IgD-negative memory B cell (primary cell): ENCODE measurements around the gene ESRRB. TPM values are rescaled to one million over a fixed set of nuclear protein-coding genes. Genes with fewer than 3 reads are reported as not detected.

Source experiments
- H3K27ac Mint-ChIP-seq, 3 donors: one replicate each; pipeline ENCODE4 v1.8.0; 2020 to 2022; ENCODE audit warnings: mild to moderate bottlenecking in 3 of 3, mixed read lengths in 3 of 3, moderate library complexity in 1 of 3
- H3K27me3 Mint-ChIP-seq: one replicate; pipeline ENCODE4 v1.8.0; 2021; ENCODE audit warnings: mixed read lengths
- H3K36me3 Mint-ChIP-seq: one replicate; pipeline ENCODE4 v1.8.0; 2020; ENCODE audit warnings: mild to moderate bottlenecking, mixed read lengths
- H3K4me1 Mint-ChIP-seq, 3 donors: one replicate each; pipeline ENCODE4 v1.8.0; 2020 to 2022; ENCODE audit warnings: mixed read lengths in 3 of 3, mild to moderate bottlenecking in 1 of 3
- H3K4me3 Mint-ChIP-seq, 4 donors: one replicate each; pipeline ENCODE4 v1.8.0; 2020 to 2022; ENCODE audit warnings: mild to moderate bottlenecking in 4 of 4, mixed read lengths in 4 of 4, moderate library complexity in 3 of 4
- H3K9me3 Mint-ChIP-seq, 3 donors: one replicate each; pipeline ENCODE4 v1.8.0; 2020 to 2021; ENCODE audit warnings: mixed read lengths in 3 of 3, mild to moderate bottlenecking in 1 of 3
- polyA plus RNA-seq: library from polyadenylated mRNA; unstranded; fragments of 300-500 nt; fragmentation: Illumina TruSeq; gene quantifications from one replicate; pipeline ENCODE4 v1.2.3, GENCODE V29; 2021

Gene ESRRB
- polyA plus RNA-seq, 1 donor from 2014 or later = not detected

GRCh38 chr14:76434220-76434619 is 58.3 kb downstream of the ESRRB start:
- peaks cover 12% of the 10 kb centered on the region for H3K27me3 Mint-ChIP-seq
- H3K27ac Mint-ChIP-seq = no peak overlapping the region
- no peak overlapping the region for H3K4me3 Mint-ChIP-seq
- no peaks in the 10 kb centered on the region for H3K4me1 Mint-ChIP-seq
- no peaks in the 10 kb centered on the region for H3K36me3 Mint-ChIP-seq
- H3K9me3 Mint-ChIP-seq = no peaks in the 10 kb centered on the region

- Mint-ChIP-seq H3K4me3 (no peak overlapping the region), H3K9me3 (no peaks in the 10 kb centered on the region), H3K27ac (no peak overlapping the region), H3K36me3 (no peaks in the 10 kb centered on the region), H3K27me3 (peaks cover 2% of the 10 kb centered on the region), H3K4me1 (no peaks in the 10 kb centered on the region)
Measured at GRCh38 chr14:76439237-76439775, 63.4 kb downstream of the ESRRB start.

- Mint-ChIP-seq H3K27me3 (peaks cover 4% of the 10 kb centered on the region), H3K36me3 (peaks cover 6% of the 10 kb centered on the region), H3K4me1 (peaks cover 0 to 1% (median 0%) of the 10 kb centered on the region in 3 donors), H3K4me3 (no peak overlapping the region), H3K27ac (no peak overlapping the region), H3K9me3 (no peaks in the 10 kb centered on the region)
Measured at GRCh38 chr14:76446486-76446885, 70.5 kb downstream of the ESRRB start.

- H3K27ac Mint-ChIP-seq = no peak overlapping the region
- H3K36me3 Mint-ChIP-seq = peaks cover 6% of the 10 kb centered on the region
- peaks cover 0 to 1% (median 0%) of the 10 kb centered on the region in 3 donors for H3K4me1 Mint-ChIP-seq
- H3K4me3 Mint-ChIP-seq = no peak overlapping the region
- peaks cover 4% of the 10 kb centered on the region for H3K27me3 Mint-ChIP-seq
- no peaks in the 10 kb centered on the region for H3K9me3 Mint-ChIP-seq
Measured at GRCh38 chr14:76446921-76447320, 71.0 kb downstream of the ESRRB start.

GRCh38 chr14:76450476-76450875 is 74.5 kb downstream of the ESRRB start:
- Mint-ChIP-seq H3K4me1 (peaks cover 0 to 1% (median 0%) of the 10 kb centered on the region in 3 donors), H3K4me3 (no peak overlapping the region), H3K27me3 (peaks cover 6% of the 10 kb centered on the region), H3K27ac (no peak overlapping the region), H3K36me3 (peaks cover 6% of the 10 kb centered on the region), H3K9me3 (no peaks in the 10 kb centered on the region)

GRCh38 chr14:76456200-76456599 is 80.3 kb downstream of the ESRRB start:
- Mint-ChIP-seq H3K27me3 (peaks cover 3% of the 10 kb centered on the region), H3K36me3 (peaks cover 2% of the 10 kb centered on the region), H3K27ac (peak overlapping the region in 1 of 3 donors; percentile 17), H3K9me3 (no peaks in the 10 kb centered on the region), H3K4me3 (no peak overlapping the region), H3K4me1 (no peaks in the 10 kb centered on the region)

GRCh38 chr14:76456891-76457586 is 81.1 kb downstream of the ESRRB start:
- Mint-ChIP-seq H3K36me3 (no peaks in the 10 kb centered on the region), H3K27ac (no peak overlapping the region), H3K9me3 (no peaks in the 10 kb centered on the region), H3K4me1 (no peaks in the 10 kb centered on the region), H3K4me3 (peak overlapping the region in 1 of 4 donors; percentile 7), H3K27me3 (peaks cover 3% of the 10 kb centered on the region)

GRCh38 chr14:76457841-76458240 is 81.9 kb downstream of the ESRRB start:
- Mint-ChIP-seq H3K9me3 (no peaks in the 10 kb centered on the region), H3K36me3 (no peaks in the 10 kb centered on the region), H3K27ac (no peak overlapping the region), H3K4me3 (no peak overlapping the region), H3K4me1 (no peaks in the 10 kb centered on the region), H3K27me3 (peaks cover 3% of the 10 kb centered on the region)

- Mint-ChIP-seq H3K27me3 (peaks cover 2% of the 10 kb centered on the region), H3K4me3 (no peak overlapping the region), H3K9me3 (peaks cover 0 to 2% (median 0%) of the 10 kb centered on the region in 3 donors), H3K27ac (no peak overlapping the region), H3K4me1 (no peaks in the 10 kb centered on the region), H3K36me3 (peaks cover 2% of the 10 kb centered on the region)
Measured at GRCh38 chr14:76461886-76462285, 85.9 kb downstream of the ESRRB start.

GRCh38 chr14:76462330-76462729 is 86.4 kb downstream of the ESRRB start:
- Mint-ChIP-seq H3K36me3 (peaks cover 2% of the 10 kb centered on the region), H3K9me3 (peaks cover 0 to 2% (median 0%) of the 10 kb centered on the region in 3 donors), H3K27me3 (peaks cover 2% of the 10 kb centered on the region), H3K4me3 (peak overlapping the region in 1 of 4 donors; percentile 17), H3K4me1 (no peaks in the 10 kb centered on the region), H3K27ac (no peak overlapping the region)

GRCh38 chr14:76463105-76463504 is 87.2 kb downstream of the ESRRB start:
- Mint-ChIP-seq H3K4me1 (no peaks in the 10 kb centered on the region), H3K36me3 (peaks cover 2% of the 10 kb centered on the region), H3K4me3 (no peak overlapping the region), H3K27me3 (peaks cover 2% of the 10 kb centered on the region), H3K9me3 (peaks cover 0 to 2% (median 0%) of the 10 kb centered on the region in 3 donors), H3K27ac (no peak overlapping the region)

GRCh38 chr14:76464856-76465255 is 88.9 kb downstream of the ESRRB start:
- Mint-ChIP-seq H3K4me3 (no peak overlapping the region), H3K27me3 (no peaks in the 10 kb centered on the region), H3K4me1 (peaks cover 0 to 4% (median 0%) of the 10 kb centered on the region in 3 donors), H3K36me3 (peaks cover 5% of the 10 kb centered on the region), H3K9me3 (peaks cover 0 to 2% (median 0%) of the 10 kb centered on the region in 3 donors), H3K27ac (no peak overlapping the region)

GRCh38 chr14:76465664-76466063 is 89.7 kb downstream of the ESRRB start:
- H3K27ac Mint-ChIP-seq = peak overlapping the region in 1 of 3 donors; percentile 50
- peaks cover 0 to 2% (median 0%) of the 10 kb centered on the region in 3 donors for H3K9me3 Mint-ChIP-seq
- H3K4me3 Mint-ChIP-seq = no peak overlapping the region
- H3K4me1 Mint-ChIP-seq = peaks cover 0 to 4% (median 0%) of the 10 kb centered on the region in 3 donors
- no peaks in the 10 kb centered on the region for H3K27me3 Mint-ChIP-seq
- H3K36me3 Mint-ChIP-seq = peaks cover 5% of the 10 kb centered on the region

- peaks cover 5% of the 10 kb centered on the region for H3K36me3 Mint-ChIP-seq
- no peak overlapping the region for H3K27ac Mint-ChIP-seq
- H3K27me3 Mint-ChIP-seq = peaks cover 4% of the 10 kb centered on the region
- H3K9me3 Mint-ChIP-seq = peaks cover 0 to 2% (median 0%) of the 10 kb centered on the region in 3 donors
- no peak overlapping the region for H3K4me3 Mint-ChIP-seq
- H3K4me1 Mint-ChIP-seq = peaks cover 0 to 4% (median 0%) of the 10 kb centered on the region in 3 donors
Measured at GRCh38 chr14:76467711-76468155, 91.8 kb downstream of the ESRRB start.

GRCh38 chr14:76472199-76472723 is 96.3 kb downstream of the ESRRB start:
- Mint-ChIP-seq H3K36me3 (peaks cover 3% of the 10 kb centered on the region), H3K4me3 (no peak overlapping the region), H3K4me1 (peaks cover 0 to 4% (median 0%) of the 10 kb centered on the region in 3 donors), H3K27me3 (peaks cover 13% of the 10 kb centered on the region), H3K9me3 (no peaks in the 10 kb centered on the region), H3K27ac (no peak overlapping the region)
